Measurements from ENCODE around the gene C1orf210.

The C1orf210 gene

GRCh38 chr1:43246466-43247213 is 38.7 kb downstream of the C1orf210 start:
- no peak for DNase-seq

- DNase-seq: no peak
Measured at GRCh38 chr1:43243299-43243698, 42.1 kb downstream of the C1orf210 start.

- no peak for DNase-seq
Measured at GRCh38 chr1:43241413-43241836, 44.0 kb downstream of the C1orf210 start.

- DNase-seq: no peak
Measured at GRCh38 chr1:43239484-43239883, 45.9 kb downstream of the C1orf210 start.

- no peak for DNase-seq
Measured at GRCh38 chr1:43238991-43239469, 46.4 kb downstream of the C1orf210 start.

- DNase-seq: no peak
Measured at GRCh38 chr1:43238085-43238484, 47.3 kb downstream of the C1orf210 start.

- DNase-seq: no peak
Measured at GRCh38 chr1:43237121-43237520, 48.3 kb downstream of the C1orf210 start.

GRCh38 chr1:43235451-43236121 is 49.8 kb downstream of the C1orf210 start:
- no peak for DNase-seq

- DNase-seq: no peak
Measured at GRCh38 chr1:43235040-43235439, 50.3 kb downstream of the C1orf210 start.

- DNase-seq: no peak
Measured at GRCh38 chr1:43234267-43234666, 51.1 kb downstream of the C1orf210 start.

GRCh38 chr1:43233631-43234030 is 51.8 kb downstream of the C1orf210 start:
- DNase-seq: no peak

- DNase-seq: no peak
Measured at GRCh38 chr1:43232482-43232881, 52.9 kb downstream of the C1orf210 start.

GRCh38 chr1:43232074-43232473 is 53.3 kb downstream of the C1orf210 start:
- DNase-seq: no peak
